ENCODE results near the gene RER1. TPM values are rescaled to one million over a fixed set of nuclear protein-coding genes. Genes with fewer than 3 reads are reported as not detected.

The RER1 gene
- total RNA-seq, 2 experiments from 2014 or later, result 156 to 159 TPM

GRCh38 chr1:2358072-2358471, 33.6 kb upstream of the RER1 start:
- Mint-ChIP-seq H3K9me3 (no peaks in the 10 kb centered on the region), H3K36me3 (ENCODE audit: low read depth) (no peaks in the 10 kb centered on the region), H3K4me1 (no peaks in the 10 kb centered on the region), H3K4me3 (no peak overlapping the region), H3K27me3 (peaks cover 2% of the 10 kb centered on the region), H3K27ac (no peak overlapping the region)
- CTCF ChIA-PET, result no interaction called here
- no peak for DNase-seq
- POLR2A ChIA-PET, result no interaction called here

- POLR2A ChIA-PET, result no interaction called here
Measured at GRCh38 chr1:2358651-2359640, 32.7 kb upstream of the RER1 start.

GRCh38 chr1:2360588-2361364, 30.9 kb upstream of the RER1 start:
- Mint-ChIP-seq H3K4me3 (no peak overlapping the region), H3K36me3 (ENCODE audit: low read depth) (no peaks in the 10 kb centered on the region), H3K27me3 (peaks cover 5% of the 10 kb centered on the region), H3K4me1 (no peaks in the 10 kb centered on the region), H3K27ac (no peak overlapping the region), H3K9me3 (peaks cover 5% of the 10 kb centered on the region)
- POLR2A ChIA-PET, result no interaction called here
- CTCF ChIA-PET, result interaction anchor here (0.7 to 1.4 kb wide), 2 partner anchors 59 to 166 kb away, joined by 3 read pairs; partner anchors contain the start of gene FAAP20
- DNase-seq, result no peak

More at GRCh38 chr1:2358651-2359640, 32.7 kb upstream of the RER1 start:
- Mint-ChIP-seq H3K27me3 (peaks cover 5% of the 10 kb centered on the region), H3K27ac (no peak overlapping the region), H3K4me3 (no peak overlapping the region), H3K9me3 (peaks cover 3% of the 10 kb centered on the region), H3K36me3 (ENCODE audit: low read depth) (no peaks in the 10 kb centered on the region), H3K4me1 (no peaks in the 10 kb centered on the region)
- CTCF ChIA-PET, result interaction anchor here (1.0 to 1.1 kb wide), 2 partner anchors 22 to 164 kb away, joined by 3 to 7 read pairs; partner anchors contain the start of gene FAAP20
- DNase-seq, result no peak

- Mint-ChIP-seq H3K4me1 (no peaks in the 10 kb centered on the region), H3K27ac (no peak overlapping the region), H3K9me3 (peaks cover 5% of the 10 kb centered on the region), H3K36me3 (ENCODE audit: low read depth) (no peaks in the 10 kb centered on the region), H3K27me3 (peaks cover 5% of the 10 kb centered on the region), H3K4me3 (no peak overlapping the region)
- no peak for DNase-seq
- CTCF ChIA-PET, result no interaction called here
- POLR2A ChIA-PET, result no interaction called here
Measured at GRCh38 chr1:2363847-2364513, 27.7 kb upstream of the RER1 start.

- Mint-ChIP-seq H3K36me3 (ENCODE audit: low read depth) (no peaks in the 10 kb centered on the region), H3K9me3 (peaks cover 5% of the 10 kb centered on the region), H3K4me3 (no peak overlapping the region), H3K27me3 (peaks cover 3% of the 10 kb centered on the region), H3K27ac (no peak overlapping the region), H3K4me1 (no peaks in the 10 kb centered on the region)
- CTCF ChIA-PET, result no interaction called here
- no peak for DNase-seq
- POLR2A ChIA-PET, result no interaction called here
Measured at GRCh38 chr1:2368053-2368744, 23.4 kb upstream of the RER1 start.

GRCh38 chr1:2372551-2373490, 18.8 kb upstream of the RER1 start:
- Mint-ChIP-seq H3K9me3 (no peaks in the 10 kb centered on the region), H3K4me1 (no peaks in the 10 kb centered on the region), H3K27me3 (no peaks in the 10 kb centered on the region), H3K27ac (no peak overlapping the region), H3K36me3 (ENCODE audit: low read depth) (no peaks in the 10 kb centered on the region), H3K4me3 (no peak overlapping the region)
- ChIA-PET POLR2A (no interaction called here), CTCF (no interaction called here)
- DNase-seq, result no peak

GRCh38 chr1:2373551-2374251, 17.9 kb upstream of the RER1 start:
- POLR2A ChIA-PET, result no interaction called here
- H3K4me1 Mint-ChIP-seq, result no peaks in the 10 kb centered on the region
- H3K4me3 Mint-ChIP-seq, result no peak overlapping the region
- no peaks in the 10 kb centered on the region for H3K9me3 Mint-ChIP-seq
- H3K27me3 Mint-ChIP-seq, result no peaks in the 10 kb centered on the region
- no peaks in the 10 kb centered on the region for H3K36me3 Mint-ChIP-seq (ENCODE audit: low read depth)
- CTCF ChIA-PET, result no interaction called here
- no peak for DNase-seq
- no peak overlapping the region for H3K27ac Mint-ChIP-seq

- no peak overlapping the region for H3K4me3 Mint-ChIP-seq
- no peak for DNase-seq
- H3K27ac Mint-ChIP-seq, result no peak overlapping the region
- H3K9me3 Mint-ChIP-seq, result no peaks in the 10 kb centered on the region
- H3K36me3 Mint-ChIP-seq (ENCODE audit: low read depth), result no peaks in the 10 kb centered on the region
- ChIA-PET POLR2A (no interaction called here), CTCF (no interaction called here)
- no peaks in the 10 kb centered on the region for H3K27me3 Mint-ChIP-seq
- no peaks in the 10 kb centered on the region for H3K4me1 Mint-ChIP-seq
Measured at GRCh38 chr1:2374252-2375155, 17.1 kb upstream of the RER1 start.

- no peaks in the 10 kb centered on the region for H3K27me3 Mint-ChIP-seq
- H3K27ac Mint-ChIP-seq, result no peak overlapping the region
- ChIA-PET POLR2A (no interaction called here), CTCF (interaction anchor here (0.7 kb wide), 1 partner anchor 180 kb away, joined by 3 read pairs; no protein-coding TSS in a partner anchor)
- H3K4me3 Mint-ChIP-seq, result no peak overlapping the region
- no peak for DNase-seq
- no peaks in the 10 kb centered on the region for H3K36me3 Mint-ChIP-seq (ENCODE audit: low read depth)
- H3K9me3 Mint-ChIP-seq, result no peaks in the 10 kb centered on the region
- no peaks in the 10 kb centered on the region for H3K4me1 Mint-ChIP-seq
Measured at GRCh38 chr1:2375246-2375922, 16.3 kb upstream of the RER1 start.

GRCh38 chr1:2375923-2376260, 15.7 kb upstream of the RER1 start:
- DNase-seq, result no peak
- Mint-ChIP-seq H3K27ac (no peak overlapping the region), H3K27me3 (no peaks in the 10 kb centered on the region), H3K9me3 (no peaks in the 10 kb centered on the region), H3K4me1 (no peaks in the 10 kb centered on the region), H3K36me3 (ENCODE audit: low read depth) (no peaks in the 10 kb centered on the region), H3K4me3 (no peak overlapping the region)
- POLR2A ChIA-PET, result no interaction called here
- CTCF ChIA-PET, result interaction anchor here (0.7 kb wide), 1 partner anchor 181 kb away, joined by 3 read pairs; no protein-coding TSS in a partner anchor
